Right lung (tissue), 5 donors: ENCODE results near the gene DEAF1. TPM values are rescaled to one million over a fixed set of nuclear protein-coding genes. Genes with fewer than 3 reads are reported as not detected.

ENCODE experiments used
- DNase-seq, 2 donors: peaks; one replicate each; pipeline ENCODE4 v3.0.0-alpha.2; 2013
- polyA plus RNA-seq, 5 donors: library from polyadenylated mRNA; unstranded; fragments of 120-200 nt; gene quantifications; one replicate each; pipeline versions ENCODE4 v1.2.1 to v1.2.3, GENCODE V29; 2013; ENCODE audit warnings: inconsistent platforms in 1 of 5, low replicate concordance in 1 of 5; ENCODE audit not compliant: insufficient read length in 5 of 5, insufficient read depth in 1 of 5

DEAF1 gene
- polyA plus RNA-seq, 5 donors = 32.7 to 49.5 (median 37.7) TPM

GRCh38 chr11:723120-723883 is 28.3 kb upstream of the DEAF1 start:
- DNase-seq = no peak

- no peak for DNase-seq
Observed at GRCh38 chr11:722346-722811, 27.4 kb upstream of the DEAF1 start.

- no peak for DNase-seq
Observed at GRCh38 chr11:721741-722345, 26.8 kb upstream of the DEAF1 start.

GRCh38 chr11:721247-721740 is 26.3 kb upstream of the DEAF1 start:
- DNase-seq = no peak

- DNase-seq = no peak
Observed at GRCh38 chr11:720642-721246, 25.7 kb upstream of the DEAF1 start.

- no peak for DNase-seq
Observed at GRCh38 chr11:720017-720641, 25.1 kb upstream of the DEAF1 start.

GRCh38 chr11:719214-720016 is 24.4 kb upstream of the DEAF1 start:
- no peak for DNase-seq

- no peak for DNase-seq
Observed at GRCh38 chr11:714436-714835, 19.4 kb upstream of the DEAF1 start.

- DNase-seq = no peak
Observed at GRCh38 chr11:709109-709997, 14.3 kb upstream of the DEAF1 start.

- DNase-seq = no peak
Observed at GRCh38 chr11:708511-708910, 13.5 kb upstream of the DEAF1 start.

- no peak for DNase-seq
Observed at GRCh38 chr11:707817-708420, 12.9 kb upstream of the DEAF1 start.

- no peak for DNase-seq
Observed at GRCh38 chr11:706957-707816, 12.2 kb upstream of the DEAF1 start.

GRCh38 chr11:706439-706956 is 11.5 kb upstream of the DEAF1 start:
- no peak for DNase-seq

- DNase-seq = no peak
Observed at GRCh38 chr11:705646-706438, 10.8 kb upstream of the DEAF1 start, which contains the start of gene EPS8L2. TSS of gene EPS8L2 (plus strand) at chr11:706231. CDS start at chr11:709408, 3,177 bp downstream.

- DNase-seq = no peak
Observed at GRCh38 chr11:704781-705645, 10.0 kb upstream of the DEAF1 start.

GRCh38 chr11:704228-704674 is 9.2 kb upstream of the DEAF1 start:
- no peak for DNase-seq

- DNase-seq = no peak
Observed at GRCh38 chr11:703506-703905, 8.5 kb upstream of the DEAF1 start.
